Right atrium auricular region (tissue), 2 donors: ENCODE data around the gene MATN3. TPM values are rescaled to one million over a fixed set of nuclear protein-coding genes. Genes with fewer than 3 reads are reported as not detected.

ENCODE experiments used
- DNase-seq: peaks from one replicate; pipeline ENCODE4 v3.0.0-alpha.2; 2019; ENCODE audit warnings: low spot score
- H3K27ac ChIP-seq, 2 donors: fragments of 200-600 bp; sonication (generic); 1 replicate in 1 of 2; 2 replicates in 1 of 2; pipeline ENCODE4 v1.5.1; 2016 to 2019
- H3K27me3 ChIP-seq, 2 donors: fragments of 200-600 bp; sonication (generic); one replicate each; pipeline versions ENCODE4 v1.5.1 to v1.6.0; 2017 to 2019
- H3K36me3 ChIP-seq: fragments of 200-600 bp; sonication (generic); one replicate; pipeline ENCODE4 v1.5.1; 2016
- H3K4me1 ChIP-seq, 2 donors: fragments of 200-600 bp; sonication (generic); one replicate each; pipeline versions ENCODE4 v1.5.1 to v1.6.0; 2017 to 2019
- H3K4me3 ChIP-seq, 2 donors: fragments of 200-600 bp; sonication (generic); 1 replicate in 1 of 2; 2 replicates in 1 of 2; pipeline ENCODE4 v1.5.1; 2017 to 2019; ENCODE audit warnings: mild to moderate bottlenecking in 1 of 2, moderate library complexity in 1 of 2
- H3K9me3 ChIP-seq, 2 donors: fragments of 200-600 bp; sonication (generic); one replicate each; pipeline ENCODE4 v1.5.1; 2019
- CTCF ChIP-seq, 2 donors: fragments of 200-600 bp; sonication (generic); IDR thresholded peaks; one replicate each; pipeline ENCODE4 v1.5.1; 2019; ENCODE audit warnings: antibody characterized with exemption in 2 of 2
- total RNA-seq, 2 donors: library from RNA; depleted of rRNA; stranded (reverse); fragments of >200 nt; gene quantifications; one replicate each; pipeline ENCODE4 v1.1.0, GENCODE V29; 2016

MATN3 gene
- total RNA-seq, 2 donors from 2014 or later, result not detected

DNA sequence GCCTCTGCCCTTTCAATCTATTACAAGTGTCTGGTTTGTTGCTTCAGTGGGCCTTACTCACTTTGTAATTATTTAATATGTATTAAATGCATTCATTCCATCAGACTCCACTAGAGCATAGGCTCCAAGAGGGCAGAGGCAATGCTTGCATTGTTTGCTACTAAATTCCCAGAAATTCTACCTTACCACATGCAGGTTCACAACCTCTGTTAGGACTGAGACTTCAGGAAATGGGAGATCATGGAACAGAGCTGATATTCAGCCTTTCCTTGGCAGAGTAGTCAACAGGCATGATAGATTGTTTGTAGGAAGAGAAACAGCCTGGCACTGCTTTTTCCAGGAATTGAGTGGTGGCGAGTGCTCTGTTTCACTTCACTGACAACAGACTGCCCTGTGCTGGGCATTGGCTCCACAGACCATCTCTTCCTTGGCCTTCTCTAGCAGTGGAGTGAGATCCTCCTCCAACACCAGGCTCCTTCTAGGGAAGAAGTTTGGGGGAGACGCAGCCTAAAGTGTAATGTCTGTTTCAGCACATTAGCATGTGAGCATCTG, 6.2 kb upstream of the MATN3 start:
- Histone ChIP-seq H3K27me3 (no peaks in the 10 kb centered on the region), H3K9me3 (no peaks in the 10 kb centered on the region), H3K4me3 (no peak overlapping the region), H3K36me3 (no peaks in the 10 kb centered on the region), H3K27ac (no peak overlapping the region), H3K4me1 (no peaks in the 10 kb centered on the region)
- DNase-seq, result no peak
- no peak for TF ChIP-seq CTCF (IDR thresholded peaks at IDR 0.05)

- Histone ChIP-seq H3K36me3 (no peaks in the 10 kb centered on the region), H3K27me3 (peaks cover 0 to 3% of the 10 kb centered on the region in 2 donors), H3K27ac (no peak overlapping the region), H3K9me3 (no peaks in the 10 kb centered on the region), H3K4me3 (no peak overlapping the region), H3K4me1 (peaks cover 0 to 5% of the 10 kb centered on the region in 2 donors)
- no peak for DNase-seq
- no peak for TF ChIP-seq CTCF (IDR thresholded peaks at IDR 0.05)
Measured at GRCh38 chr2:20016346-20016745, 3.9 kb upstream of the MATN3 start.

- Histone ChIP-seq H3K27ac (no peak overlapping the region), H3K36me3 (no peaks in the 10 kb centered on the region), H3K9me3 (no peaks in the 10 kb centered on the region), H3K27me3 (peaks cover 0 to 3% of the 10 kb centered on the region in 2 donors), H3K4me1 (peaks cover 0 to 5% of the 10 kb centered on the region in 2 donors), H3K4me3 (no peak overlapping the region)
- no peak for DNase-seq
- TF ChIP-seq CTCF (IDR thresholded peaks at IDR 0.05), result peak; percentile 40 to 80
Measured at GRCh38 chr2:20015482-20016083, 3.1 kb upstream of the MATN3 start.

GRCh38 chr2:20013126-20013849, 820 bp upstream of the MATN3 start:
- Histone ChIP-seq H3K27ac (peak overlapping the region; percentile 1 to 51), H3K9me3 (no peaks in the 10 kb centered on the region), H3K27me3 (peaks cover 0 to 3% of the 10 kb centered on the region in 2 donors), H3K4me3 (peak overlapping the region; percentile 56 to 62), H3K36me3 (no peaks in the 10 kb centered on the region), H3K4me1 (peaks cover 0 to 5% of the 10 kb centered on the region in 2 donors)
- no peak for DNase-seq
- no peak for TF ChIP-seq CTCF (IDR thresholded peaks at IDR 0.05)

- H3K27ac ChIP-seq, result no peak overlapping the region
- TF ChIP-seq CTCF (IDR thresholded peaks at IDR 0.05), result no peak
- peaks cover 0 to 5% of the 10 kb centered on the region in 2 donors for H3K4me1 ChIP-seq
- DNase-seq, result no peak
- H3K4me3 ChIP-seq, result peak overlapping the region; percentile 56 to 62
- H3K27me3 ChIP-seq, result peaks cover 0 to 3% of the 10 kb centered on the region in 2 donors
- no peaks in the 10 kb centered on the region for H3K9me3 ChIP-seq
- H3K36me3 ChIP-seq, result no peaks in the 10 kb centered on the region
Measured at GRCh38 chr2:20012032-20012281, 511 bp downstream of the MATN3 start.
